Spleen (tissue), 7 donors: ENCODE data around the gene MERTK.

Experiments used
- POLR2A ChIP-seq, 3 donors: fragments of 450-650 bp; IDR thresholded peaks; one replicate each; pipeline ENCODE4 v1.5.1; 2017; ENCODE audit warnings: antibody characterized with exemption in 3 of 3, mild to moderate bottlenecking in 1 of 3
- POLR2AphosphoS5 ChIP-seq, 3 donors: sonication (generic); formaldehyde crosslinking; IDR thresholded peaks; one replicate each; pipeline ENCODE4 v1.5.1; 2017; ENCODE audit warnings: antibody characterized with exemption in 3 of 3
- TF ChIP-seq, protein P1 (sequence below), 11 experiments: fragments of 200-600 bp in 7 of 11; fragments of 450-650 bp in 4 of 11; sonication (generic) in 4 of 11; IDR thresholded peaks in 8 of 11; conservative IDR thresholded peaks in 3 of 11; 1 replicate in 7 of 11; 2 replicates in 4 of 11; pipeline versions ENCODE4 v1.4.0 to v1.8.0; 2016 to 2021; ENCODE audit warnings: antibody characterized with exemption in 11 of 11, inconsistent platforms in 4 of 11, mild to moderate bottlenecking in 1 of 11
- donor health status: DM: no; HTN: no; CAD: no; lungs with moderate emphysema.
- donor health status: DM: no; HTN: no; CAD: no.
- donor health status: DM: no; HTN: no; CAD: no.

DNA sequence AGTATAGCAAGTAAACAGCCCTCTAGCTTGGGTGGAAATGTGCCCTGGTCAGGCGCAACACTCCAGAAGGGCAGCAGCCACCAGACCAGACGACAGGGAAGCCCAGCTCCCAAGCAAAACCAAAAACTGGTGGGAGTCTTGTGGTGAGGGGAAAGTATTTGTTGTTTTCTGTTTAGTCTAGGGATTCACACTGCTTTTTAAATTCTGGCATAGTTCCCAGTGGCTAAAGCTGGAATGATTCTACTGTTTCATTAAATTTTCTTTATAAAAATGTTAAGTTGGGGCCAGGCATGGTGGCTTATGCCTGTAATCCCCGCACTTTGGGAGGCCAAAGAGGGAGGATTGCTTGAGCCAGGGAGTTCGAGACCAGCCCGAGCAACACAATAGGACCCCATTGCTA is 38.5 kb downstream of the MERTK start:
- TF ChIP-seq, protein P1, sequence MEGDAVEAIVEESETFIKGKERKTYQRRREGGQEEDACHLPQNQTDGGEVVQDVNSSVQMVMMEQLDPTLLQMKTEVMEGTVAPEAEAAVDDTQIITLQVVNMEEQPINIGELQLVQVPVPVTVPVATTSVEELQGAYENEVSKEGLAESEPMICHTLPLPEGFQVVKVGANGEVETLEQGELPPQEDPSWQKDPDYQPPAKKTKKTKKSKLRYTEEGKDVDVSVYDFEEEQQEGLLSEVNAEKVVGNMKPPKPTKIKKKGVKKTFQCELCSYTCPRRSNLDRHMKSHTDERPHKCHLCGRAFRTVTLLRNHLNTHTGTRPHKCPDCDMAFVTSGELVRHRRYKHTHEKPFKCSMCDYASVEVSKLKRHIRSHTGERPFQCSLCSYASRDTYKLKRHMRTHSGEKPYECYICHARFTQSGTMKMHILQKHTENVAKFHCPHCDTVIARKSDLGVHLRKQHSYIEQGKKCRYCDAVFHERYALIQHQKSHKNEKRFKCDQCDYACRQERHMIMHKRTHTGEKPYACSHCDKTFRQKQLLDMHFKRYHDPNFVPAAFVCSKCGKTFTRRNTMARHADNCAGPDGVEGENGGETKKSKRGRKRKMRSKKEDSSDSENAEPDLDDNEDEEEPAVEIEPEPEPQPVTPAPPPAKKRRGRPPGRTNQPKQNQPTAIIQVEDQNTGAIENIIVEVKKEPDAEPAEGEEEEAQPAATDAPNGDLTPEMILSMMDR (IDR thresholded peaks at IDR 0.05 in 8 of 11, conservative IDR thresholded peaks at IDR 0.05 in 3 of 11): no peak
- TF ChIP-seq POLR2A (IDR thresholded peaks at IDR 0.05) (no peak), POLR2AphosphoS5 (IDR thresholded peaks at IDR 0.05) (no peak)
